HG02943 (cell line): ENCODE results near the gene CAMK2N1.

Experiments
- ATAC-seq: cut with Tn5 transposase; IDR thresholded peaks from one replicate; pipeline ENCODE4 v1.9.1; 2021; ENCODE audit warnings: mild to moderate bottlenecking, low read depth, moderate library complexity; ENCODE audit not compliant: unreplicated experiment

The CAMK2N1 gene

GRCh38 chr1:20480243-20480944, 5.6 kb downstream of the CAMK2N1 start:
- ATAC-seq: no peak

GRCh38 chr1:20479840-20480239, 6.2 kb downstream of the CAMK2N1 start:
- no peak for ATAC-seq

GRCh38 chr1:20478057-20478635, 7.9 kb downstream of the CAMK2N1 start:
- ATAC-seq: no peak

GRCh38 chr1:20477348-20478056, 8.5 kb downstream of the CAMK2N1 start:
- no peak for ATAC-seq

- ATAC-seq: no peak
Observed at GRCh38 chr1:20476265-20477038, 9.6 kb downstream of the CAMK2N1 start.

- no peak for ATAC-seq
Observed at GRCh38 chr1:20474996-20475395, 11.0 kb downstream of the CAMK2N1 start.

GRCh38 chr1:20474333-20474975, 11.6 kb downstream of the CAMK2N1 start:
- ATAC-seq: no peak

- ATAC-seq: no peak
Observed at GRCh38 chr1:20473894-20474293, 12.1 kb downstream of the CAMK2N1 start.

- no peak for ATAC-seq
Observed at GRCh38 chr1:20472860-20473711, 12.9 kb downstream of the CAMK2N1 start.

- ATAC-seq: no peak
Observed at GRCh38 chr1:20472121-20472520, 13.9 kb downstream of the CAMK2N1 start.

- ATAC-seq: no peak
Observed at GRCh38 chr1:20470194-20470593, 15.8 kb downstream of the CAMK2N1 start.

GRCh38 chr1:20469406-20470076, 16.5 kb downstream of the CAMK2N1 start:
- no peak for ATAC-seq

- no peak for ATAC-seq
Observed at GRCh38 chr1:20466273-20466672, 19.7 kb downstream of the CAMK2N1 start.

- ATAC-seq: no peak
Observed at GRCh38 chr1:20465187-20465586, 20.8 kb downstream of the CAMK2N1 start.

- ATAC-seq: no peak
Observed at GRCh38 chr1:20463502-20463901, 22.5 kb downstream of the CAMK2N1 start.

GRCh38 chr1:20462397-20462796, 23.6 kb downstream of the CAMK2N1 start:
- no peak for ATAC-seq

- ATAC-seq: no peak
Observed at GRCh38 chr1:20458717-20459116, 27.3 kb downstream of the CAMK2N1 start.

GRCh38 chr1:20454004-20454403, 32.0 kb downstream of the CAMK2N1 start:
- no peak for ATAC-seq

- ATAC-seq: no peak
Observed at GRCh38 chr1:20449735-20450311, 36.2 kb downstream of the CAMK2N1 start.
